A172 (cell line): ENCODE data around the gene ANXA1. TPM values are rescaled to one million over a fixed set of nuclear protein-coding genes. Genes with fewer than 3 reads are reported as not detected.

Source experiments
- DNase-seq: peaks from one replicate; pipeline ENCODE4 v3.0.0-alpha.2; 2015; ENCODE audit warnings: low spot score
- total RNA-seq: library from RNA; depleted of rRNA; stranded (reverse); fragments of >200 nt; shearing (Covaris generic); gene quantifications from 2 replicates; pipeline ENCODE4 v1.2.3, GENCODE V29; 2014

The ANXA1 gene
- total RNA-seq, 1 experiment from 2014 or later = 1,111 TPM

GRCh38 chr9:73138516-73138915, 13.1 kb upstream of the ANXA1 start:
- DNase-seq = no peak

- no peak for DNase-seq
These were observed 10.4 kb upstream of the ANXA1 start for GRCh38 chr9:73141282-73141681.

- peak; percentile 92 for DNase-seq
These were observed 7.8 kb upstream of the ANXA1 start for GRCh38 chr9:73143711-73144328.

DNA sequence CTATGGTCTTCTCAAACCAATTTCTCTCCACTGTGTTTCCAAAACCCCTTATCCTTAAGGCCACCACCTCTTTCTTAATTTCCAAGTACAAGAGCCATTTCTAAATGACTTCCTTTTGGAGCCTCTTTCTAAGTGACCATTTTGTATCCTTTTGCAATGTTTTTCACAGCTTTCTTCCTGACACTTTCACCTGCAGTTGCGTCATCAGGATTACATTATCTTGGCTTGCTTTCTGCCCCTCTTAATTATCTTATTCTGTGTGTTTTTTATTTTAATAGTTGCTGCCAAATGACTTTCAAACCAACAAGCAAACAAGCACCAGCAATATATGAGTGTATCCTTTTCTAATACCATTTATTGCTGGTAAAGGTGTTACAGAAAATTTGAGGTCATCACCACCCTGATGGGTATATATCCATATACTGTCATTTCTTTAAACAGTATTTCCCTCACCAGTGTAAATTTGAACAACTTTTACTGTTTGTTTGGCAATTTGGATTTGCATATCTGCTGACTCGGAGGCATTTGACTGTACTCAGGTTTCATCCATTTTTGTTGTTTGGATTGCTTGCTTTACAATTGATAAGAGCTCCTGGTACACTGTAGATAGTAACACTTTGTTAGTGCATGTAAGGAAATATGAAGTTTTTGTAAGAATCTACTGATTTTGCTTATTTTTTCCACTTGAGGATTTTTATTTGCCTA, 5.4 kb upstream of the ANXA1 start:
- no peak for DNase-seq

DNA sequence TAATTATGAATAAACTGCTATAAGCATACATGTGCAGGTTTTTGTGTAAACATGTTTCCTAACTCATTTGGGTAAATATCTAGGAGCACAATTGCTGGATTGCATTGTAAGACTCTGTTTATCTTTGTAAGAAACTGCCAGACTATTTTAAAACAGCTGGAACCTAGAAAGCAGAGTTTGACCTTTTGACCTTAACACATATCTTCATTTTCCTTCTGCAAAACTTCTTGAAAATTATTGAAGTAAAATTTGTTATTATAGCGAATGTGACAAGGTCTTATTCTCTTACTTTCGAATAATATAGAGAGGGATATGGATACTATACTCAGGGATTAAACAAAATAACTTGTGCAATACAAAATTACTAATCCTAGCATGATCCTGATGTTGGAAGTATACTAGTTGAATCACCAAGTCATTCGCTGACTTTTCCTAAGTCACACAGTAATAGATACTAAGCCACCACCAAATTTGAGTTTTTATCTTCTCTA, 3.2 kb upstream of the ANXA1 start:
- DNase-seq = no peak

GRCh38 chr9:73149371-73150067, 2.1 kb upstream of the ANXA1 start:
- peak; percentile 91 for DNase-seq

GRCh38 chr9:73152543-73152844, 829 bp downstream of the ANXA1 start:
- peak; percentile 67 for DNase-seq

GRCh38 chr9:73152953-73153352, 1.3 kb downstream of the ANXA1 start:
- DNase-seq = no peak

GRCh38 chr9:73153793-73154227, 2.1 kb downstream of the ANXA1 start:
- peak; percentile 50 for DNase-seq

GRCh38 chr9:73154271-73154670, 2.6 kb downstream of the ANXA1 start:
- no peak for DNase-seq

DNA sequence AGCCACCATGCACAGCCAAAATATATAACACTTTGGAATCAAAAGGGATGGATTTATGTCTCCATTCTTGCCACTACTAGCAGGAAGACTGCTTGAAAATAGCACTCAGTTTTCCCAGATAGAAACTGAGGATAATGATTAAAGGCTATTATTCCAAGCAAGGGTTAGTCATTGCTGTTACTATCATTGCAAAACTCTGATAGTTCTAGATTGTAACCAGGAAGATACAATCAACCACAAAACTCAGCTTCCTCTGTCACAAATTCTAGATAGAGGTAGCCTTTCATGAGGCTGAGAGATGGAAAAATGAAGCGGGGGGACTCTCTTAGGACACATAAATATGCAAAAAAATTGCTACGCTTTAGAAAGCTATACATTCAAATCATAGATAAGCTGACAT, 3.1 kb downstream of the ANXA1 start:
- DNase-seq = no peak

GRCh38 chr9:73155377-73155776, 3.7 kb downstream of the ANXA1 start:
- DNase-seq = no peak

DNA sequence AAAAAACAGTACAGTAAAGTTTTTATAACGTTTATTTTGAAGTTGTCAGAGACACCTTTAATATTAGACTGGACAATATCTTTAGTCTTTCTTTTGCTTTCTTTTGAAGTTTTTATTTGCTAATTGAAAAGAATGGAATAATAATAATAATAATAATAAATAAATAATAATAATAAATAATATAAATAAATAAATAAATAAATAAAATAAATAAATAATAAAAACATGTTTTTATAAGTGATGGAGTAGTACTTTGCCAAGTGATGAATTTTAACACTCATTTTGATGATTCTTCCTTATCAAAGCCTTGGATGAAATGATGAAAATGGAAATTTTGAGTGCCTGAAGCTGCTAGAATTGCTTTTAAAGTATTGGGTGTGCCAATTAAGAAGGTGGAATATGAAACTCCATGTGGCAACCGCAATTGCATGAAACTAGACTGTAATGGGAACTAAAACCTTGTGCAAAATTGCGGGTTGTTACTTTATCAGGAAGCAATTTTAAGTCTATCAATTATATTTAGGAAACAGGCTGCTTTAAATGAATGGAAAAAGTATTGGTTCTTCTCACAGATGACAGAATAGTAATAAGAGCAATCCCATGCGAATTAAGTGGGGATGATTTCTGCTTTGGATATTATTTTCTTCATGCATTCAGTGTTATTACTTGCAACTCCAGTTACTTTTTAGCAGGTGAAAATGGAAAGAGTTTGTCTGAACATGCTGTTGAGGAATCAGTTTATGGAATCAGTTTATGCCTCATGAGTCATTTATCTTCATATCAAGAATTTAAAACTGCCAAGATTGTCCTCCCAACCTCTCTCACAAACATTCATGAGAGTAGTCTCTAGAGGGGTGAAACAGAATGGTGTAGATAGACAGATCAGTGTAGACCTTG, 4.6 kb downstream of the ANXA1 start:
- DNase-seq = no peak

GRCh38 chr9:73156865-73157187, 5.2 kb downstream of the ANXA1 start:
- DNase-seq = no peak

DNA sequence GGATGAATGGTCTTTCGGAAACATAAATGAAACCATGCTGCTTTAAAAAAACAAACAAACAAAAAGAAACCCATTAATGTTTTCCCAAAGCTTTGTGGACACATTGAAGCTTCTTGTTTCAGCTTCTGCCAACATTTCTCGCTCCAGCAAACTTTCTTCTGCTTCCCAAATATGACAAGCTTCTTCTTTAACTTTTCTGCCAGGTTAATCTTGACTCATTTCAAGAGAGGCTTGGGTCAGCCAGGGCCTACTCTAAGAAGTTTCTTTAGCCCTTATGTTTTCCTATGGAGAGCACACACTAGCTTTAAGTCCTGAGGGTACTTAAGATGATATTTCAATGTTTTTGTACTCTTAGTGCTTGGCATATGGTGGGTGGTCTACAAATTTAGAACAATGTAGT, 6.1 kb downstream of the ANXA1 start:
- DNase-seq = no peak

DNA sequence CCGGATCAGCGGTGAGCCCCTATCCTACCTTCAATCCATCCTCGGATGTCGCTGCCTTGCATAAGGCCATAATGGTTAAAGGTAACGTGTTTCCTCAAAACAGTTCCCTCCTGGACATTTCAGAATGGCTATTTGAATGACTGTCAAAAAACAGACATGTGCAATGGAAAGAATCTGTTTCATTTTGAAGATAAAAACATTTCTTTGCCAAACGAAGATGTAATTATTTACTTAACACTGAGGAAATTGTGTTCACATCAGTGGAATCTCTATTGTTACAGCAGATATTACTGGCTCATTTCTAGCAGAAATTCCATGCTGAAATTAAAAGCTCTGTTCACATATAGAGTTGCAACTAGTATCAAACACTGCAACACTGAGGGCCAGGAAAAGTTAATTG, 7.1 kb downstream of the ANXA1 start:
- DNase-seq = no peak

GRCh38 chr9:73160868-73161267, 9.2 kb downstream of the ANXA1 start:
- no peak for DNase-seq

DNA sequence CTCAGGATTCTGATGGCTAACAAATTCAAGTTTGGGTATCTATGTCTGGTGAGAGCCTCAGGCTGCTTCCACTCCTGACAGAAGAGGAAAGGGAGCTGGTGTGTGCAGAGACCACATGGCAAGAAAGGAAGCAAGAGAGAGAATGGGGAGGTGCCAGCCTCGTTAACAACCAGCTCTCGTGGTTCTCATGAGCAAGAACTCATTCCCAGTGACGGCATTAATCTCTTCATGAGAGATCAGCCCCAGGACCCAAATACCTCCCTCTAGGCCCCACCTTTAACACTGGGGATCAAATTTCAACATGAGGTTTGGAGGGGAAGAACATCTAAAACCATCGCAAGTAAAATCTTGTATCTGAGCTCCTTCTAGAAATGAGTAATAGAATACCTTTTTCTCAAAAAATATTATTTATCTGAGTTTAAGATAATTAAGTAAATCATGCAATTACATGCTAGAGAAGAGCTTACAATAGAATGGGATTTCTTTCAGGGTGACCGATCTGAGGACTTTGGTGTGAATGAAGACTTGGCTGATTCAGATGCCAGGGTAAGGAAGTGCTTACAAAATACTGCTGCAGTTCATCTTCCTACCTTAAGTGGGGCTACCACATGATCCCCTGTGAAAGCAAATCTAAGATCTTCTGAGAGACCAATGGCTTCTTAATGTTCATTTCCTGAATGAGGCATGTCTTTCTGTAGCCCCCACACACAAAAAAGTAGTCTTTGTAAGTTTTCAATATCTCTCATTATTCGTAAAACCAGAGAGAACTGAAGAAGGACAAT, 11.5 kb downstream of the ANXA1 start:
- no peak for DNase-seq

DNA sequence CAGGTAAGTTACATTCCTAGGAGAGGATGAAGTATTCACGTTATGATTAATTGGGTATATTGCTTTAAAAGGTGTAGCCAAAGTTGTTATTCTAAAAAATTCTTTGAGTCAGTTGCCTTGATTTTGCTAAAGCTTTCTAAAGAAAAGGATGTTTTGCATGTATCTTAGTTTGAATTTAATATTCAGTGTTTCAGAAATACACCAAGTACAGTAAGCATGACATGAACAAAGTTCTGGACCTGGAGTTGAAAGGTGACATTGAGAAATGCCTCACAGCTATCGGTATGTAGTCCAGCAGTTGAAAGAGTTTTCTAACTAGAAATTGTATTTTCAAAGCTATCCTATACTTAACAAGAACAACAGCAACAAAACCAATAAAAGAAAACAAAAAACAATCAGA, 14.2 kb downstream of the ANXA1 start:
- no peak for DNase-seq

GRCh38 chr9:73166468-73166867, 14.8 kb downstream of the ANXA1 start:
- DNase-seq = no peak

DNA sequence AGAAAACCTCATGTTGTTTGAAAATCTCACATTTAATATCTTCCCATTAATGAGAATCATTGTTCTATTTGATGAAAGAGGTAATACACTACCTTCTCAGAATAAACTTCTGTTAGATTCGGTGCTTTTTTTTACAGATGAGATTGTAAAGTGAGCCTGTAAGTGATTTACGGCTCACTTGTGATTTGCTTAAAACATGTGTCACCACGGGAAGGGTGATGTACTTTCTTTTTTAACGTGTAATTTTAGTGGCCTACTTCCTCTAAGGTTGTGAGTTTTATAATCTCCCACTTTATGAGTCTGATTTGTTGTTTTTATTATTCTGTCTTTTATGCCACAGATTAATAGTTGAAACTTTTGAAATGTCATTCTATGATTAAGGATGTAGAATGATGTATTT, 15.9 kb downstream of the ANXA1 start:
- no peak for DNase-seq
